HCT116 (cell line): Measurements from ENCODE around the gene CDK7.

Experiments used
- ATF3 ChIP-seq: IDR thresholded peaks from 2 replicates; pipeline ENCODE4 v1.6.1; 2012
- CEBPB ChIP-seq: IDR thresholded peaks from 2 replicates; pipeline ENCODE4 v1.6.1; 2012; ENCODE audit warnings: low read depth
- CTCF ChIP-seq, 3 experiments: fragments of 200-600 bp in 1 of 3; sonication (generic) in 1 of 3; IDR thresholded peaks in 2 of 3; conservative IDR thresholded peaks in 1 of 3; 2 replicates each; pipeline ENCODE4 v1.5.1; 2012 to 2017; ENCODE audit warnings: low read depth in 2 of 3, low read length in 2 of 3, antibody characterized with exemption in 1 of 3, borderline replicate concordance in 1 of 3, control low read depth in 1 of 3, mild to moderate bottlenecking in 1 of 3, mixed read lengths in 1 of 3, mixed run types in 1 of 3, moderate library complexity in 1 of 3; ENCODE audit not compliant: insufficient read depth in 1 of 3
- FOSL1 ChIP-seq: IDR thresholded peaks from 2 replicates; pipeline ENCODE4 v1.6.1; 2012; ENCODE audit warnings: low read depth
- JUND ChIP-seq: IDR thresholded peaks from 2 replicates; pipeline ENCODE4 v1.6.1; 2012
- POLR2A ChIP-seq: IDR thresholded peaks from 2 replicates; pipeline ENCODE4 v1.7.0; 2011; ENCODE audit warnings: borderline replicate concordance; ENCODE audit not compliant: insufficient read depth, insufficient read length; ENCODE audit errors: extremely low read depth
- SP1 ChIP-seq: IDR thresholded peaks from 2 replicates; pipeline ENCODE4 v1.6.1; 2012; ENCODE audit warnings: low read depth

GRCh38 chr5:69261034-69261433 is 26.3 kb downstream of the CDK7 start:
- no peak for TF ChIP-seq FOSL1
- TF ChIP-seq CTCF (IDR thresholded peaks at IDR 0.05 in 2 of 3, conservative IDR thresholded peaks at IDR 0.05 in 1 of 3; ENCODE audit: borderline replicate concordance in 1 of 3, insufficient read depth in 1 of 3, low read depth in 2 of 3, low read length in 2 of 3) = no peak
- no peak for TF ChIP-seq POLR2A
- TF ChIP-seq SP1 = no peak
- no peak for TF ChIP-seq JUND
- no peak for TF ChIP-seq CEBPB
- TF ChIP-seq ATF3 = no peak
